ENCODE results near the gene TMC7. TPM values are rescaled to one million over a fixed set of nuclear protein-coding genes. Genes with fewer than 3 reads are reported as not detected.

TMC7 gene
- total and polyA plus RNA-seq, 2 donors (not counting 3 experiments of a cell fraction or from before 2014, with no cell fraction given): 5.7 to 7.0 TPM

DNA sequence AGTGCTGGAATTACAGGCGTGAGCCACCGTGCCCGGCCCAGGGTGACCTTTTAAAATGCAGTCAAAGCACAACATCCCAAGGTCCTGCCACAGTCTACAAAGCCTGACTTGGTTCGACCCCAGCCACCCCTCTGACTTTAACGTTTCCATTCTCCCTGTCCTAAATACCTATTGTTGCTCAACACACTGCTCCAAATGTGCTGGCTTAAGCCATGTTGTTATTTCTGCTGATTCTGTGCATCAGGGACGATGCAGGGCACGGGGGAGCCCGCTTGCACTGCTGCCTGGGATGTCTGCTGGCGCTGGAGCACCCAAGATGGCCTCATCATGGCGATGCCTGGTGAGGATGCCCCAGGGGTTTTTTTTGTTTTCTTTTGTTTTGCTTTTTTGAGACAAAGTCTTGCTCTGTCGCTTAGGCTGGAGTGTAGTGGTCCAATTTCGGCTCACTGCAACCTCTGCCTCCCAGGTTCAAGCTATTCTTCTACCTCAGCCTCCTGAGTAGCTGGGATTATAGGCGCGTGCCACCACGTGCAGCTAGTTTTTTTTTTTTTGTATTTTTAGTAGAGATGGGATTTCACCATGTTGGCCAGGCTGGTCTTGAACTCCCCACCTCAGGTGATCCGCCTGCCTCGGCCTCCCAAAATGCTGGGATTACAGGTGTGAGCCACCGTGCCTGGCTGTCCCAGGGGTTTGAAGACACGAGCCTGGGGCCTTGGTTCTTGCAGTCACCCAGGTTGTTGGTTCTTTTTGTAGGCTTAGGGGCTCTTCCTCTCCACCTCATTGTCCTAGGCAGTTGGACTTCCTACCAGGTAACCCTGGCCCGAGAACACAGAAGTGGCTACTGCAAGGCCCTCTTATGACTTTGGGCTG lies 22.9 kb downstream of the TMC7 start:
- CTCF ChIA-PET: interaction anchor here (2.8 kb wide), 1 partner anchor 23 kb away, joined by 14 read pairs; the partner anchor contains the start of gene TMC7
- no peaks in the 10 kb centered on the region for H3K79me2 ChIP-seq (ENCODE audit: control insufficient read depth, insufficient read depth, low read length)

GRCh38 chr16:19008245-19009169 lies 24.8 kb downstream of the TMC7 start:
- H3K4me2 ChIP-seq (ENCODE audit: insufficient read depth, low read length): no peak overlapping the region
- no peak for FAIRE-seq

More for the DNA sequence above, 22.9 kb downstream of the TMC7 start:
- Histone ChIP-seq H4K20me1 (replicated peaks; ENCODE audit: control insufficient read depth, extremely low read depth, insufficient read depth, low read length) (no peaks in the 10 kb centered on the region), H3K36me3 (ENCODE audit: control insufficient read depth in 2 of 2, extremely low read depth in 1 of 2, insufficient read depth in 2 of 2, low read length in 2 of 2) (peaks cover 0 to 7% of the 10 kb centered on the region in 2 experiments), H3K4me1 (ENCODE audit: control insufficient read depth, extremely low read depth, insufficient read depth, low read length) (peaks cover 7% of the 10 kb centered on the region), H3K9me3 (replicated peaks; ENCODE audit: control insufficient read depth, insufficient read depth, low read length) (no peaks in the 10 kb centered on the region), H2AFZ (ENCODE audit: low read depth, low read length) (no peak overlapping the region), H3K9ac (replicated peaks; ENCODE audit: extremely low read depth, insufficient read depth, low read length) (no peak overlapping the region), H3K4me2 (ENCODE audit: insufficient read depth, low read length) (no peak overlapping the region), H3K27ac (ENCODE audit: insufficient read depth, low read depth, low read length) (no peak overlapping the region), H3K27me3 (ENCODE audit: control insufficient read depth in 2 of 2, insufficient read depth in 2 of 2, low read length in 2 of 2) (no peaks in the 10 kb centered on the region), H3K4me3 (replicated peaks in 1 of 3; ENCODE audit: insufficient read depth in 1 of 3, low read depth in 1 of 3, low read length in 3 of 3) (no peak overlapping the region), H3K9me1 (replicated peaks; ENCODE audit: control insufficient read depth, extremely low read depth, insufficient read depth, low read length) (no peaks in the 10 kb centered on the region)
- no TSS peak for BruUV-seq (replicated peaks)
- intact Hi-C loops (cut with micrococcal nuclease): no loop called here
- DNase-seq (ENCODE audit: low read depth, low spot score) (no peak), FAIRE-seq (no peak)
- POLR2A ChIA-PET: no interaction called here
- TF ChIP-seq MYC (IDR thresholded peaks at IDR 0.05; ENCODE audit: low read depth, low read length): no peak
- no peak for TF ChIP-seq MAX (IDR thresholded peaks at IDR 0.05; ENCODE audit: insufficient read depth, insufficient read length)
- TF ChIP-seq FOS (IDR thresholded peaks at IDR 0.05; ENCODE audit: borderline replicate concordance, insufficient read depth, low read length): no peak
- TF ChIP-seq GATA2 (IDR thresholded peaks at IDR 0.05; ENCODE audit: insufficient read depth, insufficient read length, low read depth, low read length): no peak
- TF ChIP-seq POLR2A (IDR thresholded peaks at IDR 0.05; ENCODE audit: low read depth, low read length): no peak
- dilution Hi-C loops (cut with MboI; ENCODE audit: extremely low pct_ligation_motif_present, low sequenced_read_pairs): no loop called here

More at GRCh38 chr16:19008245-19009169, 24.8 kb downstream of the TMC7 start:
- Histone ChIP-seq H3K9me1 (replicated peaks; ENCODE audit: control insufficient read depth, extremely low read depth, insufficient read depth, low read length) (no peaks in the 10 kb centered on the region), H3K27me3 (ENCODE audit: control insufficient read depth in 2 of 2, insufficient read depth in 2 of 2, low read length in 2 of 2) (no peaks in the 10 kb centered on the region), H3K79me2 (ENCODE audit: control insufficient read depth, insufficient read depth, low read length) (no peaks in the 10 kb centered on the region), H3K4me1 (ENCODE audit: control insufficient read depth, extremely low read depth, insufficient read depth, low read length) (peaks cover 7% of the 10 kb centered on the region), H3K9ac (replicated peaks; ENCODE audit: extremely low read depth, insufficient read depth, low read length) (no peak overlapping the region), H3K36me3 (ENCODE audit: control insufficient read depth in 2 of 2, extremely low read depth in 1 of 2, insufficient read depth in 2 of 2, low read length in 2 of 2) (peaks cover 0 to 7% of the 10 kb centered on the region in 2 experiments), H2AFZ (ENCODE audit: low read depth, low read length) (no peak overlapping the region), H3K27ac (ENCODE audit: insufficient read depth, low read depth, low read length) (no peak overlapping the region), H3K9me3 (replicated peaks; ENCODE audit: control insufficient read depth, insufficient read depth, low read length) (no peaks in the 10 kb centered on the region), H4K20me1 (replicated peaks; ENCODE audit: control insufficient read depth, extremely low read depth, insufficient read depth, low read length) (no peaks in the 10 kb centered on the region), H3K4me3 (replicated peaks in 1 of 3; ENCODE audit: insufficient read depth in 1 of 3, low read depth in 1 of 3, low read length in 3 of 3) (no peak overlapping the region)
- dilution Hi-C loops (cut with MboI; ENCODE audit: extremely low pct_ligation_motif_present, low sequenced_read_pairs): no loop called here
- POLR2A ChIA-PET: no interaction called here
- intact Hi-C loops (cut with micrococcal nuclease): no loop called here
- TF ChIP-seq JUN (IDR thresholded peaks at IDR 0.05; ENCODE audit: borderline replicate concordance, insufficient read depth, insufficient read length, low read depth) (no peak), GATA2 (IDR thresholded peaks at IDR 0.05; ENCODE audit: insufficient read depth, insufficient read length, low read depth, low read length) (no peak), EZH2 (IDR thresholded peaks at IDR 0.05; ENCODE audit: borderline replicate concordance, low read depth, low read length, severe bottlenecking) (no peak), MYC (IDR thresholded peaks at IDR 0.05; ENCODE audit: low read depth, low read length) (no peak), POLR2AphosphoS5 (IDR thresholded peaks at IDR 0.05; ENCODE audit: insufficient read depth, low read depth, low read length) (no peak), POLR2A (IDR thresholded peaks at IDR 0.05; ENCODE audit: low read depth, low read length) (no peak)
- CTCF ChIA-PET: interaction anchor here (1.6 to 2.5 kb wide), 2 partner anchors 24 to 25 kb away, joined by 4 to 10 read pairs; partner anchors contain the start of gene TMC7
- DNase-seq (ENCODE audit: low read depth, low spot score): no peak
- no TSS peak for BruUV-seq (replicated peaks)
